Heart right ventricle (tissue), 16 donors: ENCODE results near the gene DISP3. TPM values are rescaled to one million over a fixed set of nuclear protein-coding genes. Genes with fewer than 3 reads are reported as not detected.

Source experiments
- ATAC-seq, 8 donors: fragments of 200-7000 bp; cut with Tn5 transposase; one replicate each; pipeline ENCODE4 v1.9.1; 2020; ENCODE audit warnings: mild to moderate bottlenecking in 8 of 8, moderate library complexity in 8 of 8, moderate number of reproducible peaks in 1 of 8
- DNase-seq, 2 donors: peaks; one replicate each; pipeline ENCODE4 v3.0.0-alpha.2; 2020
- H3K27ac ChIP-seq, 10 donors: fragments of 200-600 bp; sonication (generic) in 2 of 10; one replicate each; pipeline versions ENCODE4 v1.5.0 to v1.8.0; 2020 to 2022; ENCODE audit warnings: mild to moderate bottlenecking in 3 of 10
- H3K27me3 ChIP-seq, 7 donors: fragments of 200-600 bp; one replicate each; pipeline ENCODE4 v1.8.0; 2021 to 2022; ENCODE audit warnings: mild to moderate bottlenecking in 2 of 7
- H3K36me3 ChIP-seq, 9 donors: fragments of 200-600 bp; sonication (generic) in 1 of 9; one replicate each; pipeline versions ENCODE4 v1.5.0 to v1.8.0; 2020 to 2022; ENCODE audit warnings: mild to moderate bottlenecking in 2 of 9
- H3K4me1 ChIP-seq, 9 donors: fragments of 200-600 bp; sonication (generic) in 1 of 9; one replicate each; pipeline versions ENCODE4 v1.5.0 to v1.8.0; 2020 to 2022; ENCODE audit warnings: mild to moderate bottlenecking in 4 of 9
- H3K4me3 ChIP-seq, 10 donors: fragments of 200-600 bp; sonication (generic) in 2 of 10; one replicate each; pipeline versions ENCODE4 v1.5.0 to v1.8.0; 2020 to 2022; ENCODE audit warnings: mild to moderate bottlenecking in 7 of 10, moderate library complexity in 2 of 10
- H3K9me3 ChIP-seq, 11 donors: fragments of 200-600 bp in 10 of 11; sonication (generic) in 2 of 11; one replicate each; pipeline versions ENCODE4 v1.5.0 to v1.8.0; 2013 to 2022; ENCODE audit warnings: mild to moderate bottlenecking in 2 of 11, control low read depth in 1 of 11, moderate library complexity in 1 of 11
- WGBS, 2 donors: extraction: QIAGEN DNeasy Blood & Tissue Kit; methylation state at CpG; one replicate each; pipeline ENCODE4 v1.1.7; 2013; ENCODE audit warnings: inconsistent platforms in 1 of 2; 5-methylcytosine and 5-hydroxymethylcytosine counted together
- intact Hi-C, 10 donors: fragments of 100-400 bp; cut with DNase I; formaldehyde crosslinking; loops; one replicate each; pipeline versions ENCODE4 v1.11.1 to v1.14.2; 2022
- polyA plus RNA-seq, 2 donors: library from polyadenylated mRNA; stranded (reverse); fragments of 200-250 nt; gene quantifications; one replicate each; pipeline ENCODE4 v1.2.3, GENCODE V29; 2013
- total RNA-seq, 10 donors: library from RNA; stranded (reverse); fragmentation: NEBNext Ultra II Directional in 3 of 10; extraction: Animal tissue kit (Norgen Biotek cat#: 25700) in 3 of 10; gene quantifications; one replicate each; pipeline versions ENCODE4 v1.2.1 to v1.2.4, GENCODE V29; 2021 to 2023
- TF ChIP-seq, protein P1 (sequence below), 9 donors: fragments of 200-600 bp; sonication (generic) in 2 of 9; IDR thresholded peaks; one replicate each; pipeline versions ENCODE4 v1.5.0 to v1.8.0; 2021 to 2022; ENCODE audit warnings: antibody characterized with exemption in 9 of 9, mild to moderate bottlenecking in 5 of 9, moderate library complexity in 1 of 9
- donor health status: Arrhythmogenic right ventricular cardiomyopathy.
- donor health status: ischemic (EF 13 %, LVEDD 7.1; RV severe dilation, severe dysfunction).
- donor health status: healthy with polysubstance abuse.
- donor health status: DM: no; HTN: yes; CAD: no.
- donor health status: DM: no; HTN: no; CAD: no.
- donor health status: ischemic (EF 25% LVEDD 6.9; RV normal size, moderate dysfunction).
- donor health status: ischemic (EF 25% LVEDD 5.7; RV mildly dilated, moderate dysfunction).
- donor health status: healthy.
- donor health status: DM: yes; HTN: yes; CAD: no.
- donor health status: Ischemic cardiomyopathy.
- donor health status: ischemic (EF 35%, LVEDD 5.7; RV mildly dilated, moderate dysfunction).
- donor health status: nonischemic (EF 11% LVEDD 7.7; RV severe dilation, severe dysfunction).
- donor health status: DM: yes; HTN: yes; CAD: no.
- donor health status: PGD.
- donor health status: ischemic (EF 29% LVEDD 5.4; RV normal size, mild dysfunction).
- donor health status: nonischemic (EF 23%, LVEDD 6.1; RV moderate dilation, normal function).

DISP3 gene
- total and polyA plus RNA-seq, 12 donors = 0.05 to 0.22 (median 0.13) TPM; not detected in 5

DNA sequence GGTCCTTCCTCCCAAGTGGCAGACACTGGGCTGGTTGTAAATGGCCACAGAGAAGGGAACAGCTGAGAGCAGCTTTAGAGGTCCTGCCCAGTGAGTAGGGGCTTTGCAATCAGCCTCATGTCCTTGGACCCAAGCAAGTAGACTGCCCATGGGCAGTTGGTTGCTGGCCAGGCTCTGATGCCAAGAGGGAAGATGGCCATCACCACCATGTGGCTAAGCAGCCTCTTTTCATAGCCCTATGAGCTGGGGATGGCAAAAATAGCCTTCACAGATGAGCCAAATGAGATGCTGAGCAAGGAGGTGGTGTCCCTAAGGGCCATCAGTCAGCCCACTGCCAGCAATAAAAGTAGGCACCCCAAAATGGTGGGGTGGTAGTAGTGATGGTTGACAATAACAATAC is 3.2 kb downstream of the DISP3 start:
- no peak for DNase-seq
- H3K9me3 ChIP-seq = no peaks in the 10 kb centered on the region
- H3K27ac ChIP-seq = no peak overlapping the region
- peaks cover 0 to 35% (median 16%) of the 10 kb centered on the region in 9 donors for H3K4me1 ChIP-seq
- ATAC-seq = no peak
- TF ChIP-seq, protein P1, sequence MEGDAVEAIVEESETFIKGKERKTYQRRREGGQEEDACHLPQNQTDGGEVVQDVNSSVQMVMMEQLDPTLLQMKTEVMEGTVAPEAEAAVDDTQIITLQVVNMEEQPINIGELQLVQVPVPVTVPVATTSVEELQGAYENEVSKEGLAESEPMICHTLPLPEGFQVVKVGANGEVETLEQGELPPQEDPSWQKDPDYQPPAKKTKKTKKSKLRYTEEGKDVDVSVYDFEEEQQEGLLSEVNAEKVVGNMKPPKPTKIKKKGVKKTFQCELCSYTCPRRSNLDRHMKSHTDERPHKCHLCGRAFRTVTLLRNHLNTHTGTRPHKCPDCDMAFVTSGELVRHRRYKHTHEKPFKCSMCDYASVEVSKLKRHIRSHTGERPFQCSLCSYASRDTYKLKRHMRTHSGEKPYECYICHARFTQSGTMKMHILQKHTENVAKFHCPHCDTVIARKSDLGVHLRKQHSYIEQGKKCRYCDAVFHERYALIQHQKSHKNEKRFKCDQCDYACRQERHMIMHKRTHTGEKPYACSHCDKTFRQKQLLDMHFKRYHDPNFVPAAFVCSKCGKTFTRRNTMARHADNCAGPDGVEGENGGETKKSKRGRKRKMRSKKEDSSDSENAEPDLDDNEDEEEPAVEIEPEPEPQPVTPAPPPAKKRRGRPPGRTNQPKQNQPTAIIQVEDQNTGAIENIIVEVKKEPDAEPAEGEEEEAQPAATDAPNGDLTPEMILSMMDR (IDR thresholded peaks at IDR 0.05) = no peak
- H3K36me3 ChIP-seq = no peaks in the 10 kb centered on the region
- intact Hi-C loops = loop anchor here in 2 of 10 donors (10.0 kb wide), 2 partner anchors 143 to 153 kb away; no protein-coding TSS in a partner anchor
- peaks cover 5 to 73% (median 61%) of the 10 kb centered on the region in 7 donors for H3K27me3 ChIP-seq
- H3K4me3 ChIP-seq = no peak overlapping the region

DNA sequence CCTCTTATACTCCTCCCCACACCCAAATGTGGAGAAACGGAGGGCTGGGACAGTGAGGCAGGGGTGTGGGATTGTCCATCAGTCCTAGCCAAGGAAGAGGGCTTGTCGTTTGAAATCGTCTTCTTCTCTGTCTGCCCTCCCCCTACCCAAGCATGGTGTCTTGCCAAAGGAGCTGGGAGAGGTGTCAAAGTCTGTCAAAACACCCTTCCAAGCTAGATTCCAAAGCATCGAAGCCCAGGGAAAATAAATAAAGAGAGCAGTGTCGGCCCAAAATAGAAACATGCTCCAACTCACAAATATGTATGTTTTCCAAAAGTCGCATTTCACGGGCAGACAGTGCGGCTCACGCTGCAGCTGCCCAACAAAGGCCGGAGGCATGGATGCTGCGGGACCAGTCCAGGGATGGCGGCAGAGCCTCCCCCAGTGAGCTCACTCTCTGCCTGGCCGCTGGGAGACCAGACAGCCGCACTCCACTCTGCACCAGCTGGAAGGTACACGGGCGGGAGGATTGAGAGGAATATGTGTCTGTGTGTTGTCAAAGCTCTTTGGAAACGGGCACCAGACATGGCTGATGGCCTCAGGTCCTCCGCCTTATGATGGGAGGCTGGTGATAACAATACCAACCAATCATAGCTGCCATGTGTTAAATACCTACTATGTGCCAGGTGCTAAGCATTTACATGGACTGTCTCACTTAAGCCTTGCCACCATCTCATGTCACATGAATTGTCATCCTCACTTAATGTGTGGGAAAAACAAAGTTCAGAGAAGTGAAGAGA is 3.9 kb downstream of the DISP3 start:
- no peak overlapping the region for H3K27ac ChIP-seq
- 65 to 66% methylated on average over 18 of the region's 18 CpGs for WGBS, 2 donors
- peaks cover 5 to 73% (median 65%) of the 10 kb centered on the region in 7 donors for H3K27me3 ChIP-seq
- intact Hi-C loops = loop anchor here in 2 of 10 donors (10.0 kb wide), 2 partner anchors 142 to 152 kb away; no protein-coding TSS in a partner anchor
- no peak for DNase-seq
- H3K9me3 ChIP-seq = no peaks in the 10 kb centered on the region
- TF ChIP-seq, protein P1 (IDR thresholded peaks at IDR 0.05) = no peak
- H3K4me1 ChIP-seq = peaks cover 0 to 35% (median 16%) of the 10 kb centered on the region in 9 donors
- ATAC-seq = no peak
- no peaks in the 10 kb centered on the region for H3K36me3 ChIP-seq
- H3K4me3 ChIP-seq = no peak overlapping the region

DNA sequence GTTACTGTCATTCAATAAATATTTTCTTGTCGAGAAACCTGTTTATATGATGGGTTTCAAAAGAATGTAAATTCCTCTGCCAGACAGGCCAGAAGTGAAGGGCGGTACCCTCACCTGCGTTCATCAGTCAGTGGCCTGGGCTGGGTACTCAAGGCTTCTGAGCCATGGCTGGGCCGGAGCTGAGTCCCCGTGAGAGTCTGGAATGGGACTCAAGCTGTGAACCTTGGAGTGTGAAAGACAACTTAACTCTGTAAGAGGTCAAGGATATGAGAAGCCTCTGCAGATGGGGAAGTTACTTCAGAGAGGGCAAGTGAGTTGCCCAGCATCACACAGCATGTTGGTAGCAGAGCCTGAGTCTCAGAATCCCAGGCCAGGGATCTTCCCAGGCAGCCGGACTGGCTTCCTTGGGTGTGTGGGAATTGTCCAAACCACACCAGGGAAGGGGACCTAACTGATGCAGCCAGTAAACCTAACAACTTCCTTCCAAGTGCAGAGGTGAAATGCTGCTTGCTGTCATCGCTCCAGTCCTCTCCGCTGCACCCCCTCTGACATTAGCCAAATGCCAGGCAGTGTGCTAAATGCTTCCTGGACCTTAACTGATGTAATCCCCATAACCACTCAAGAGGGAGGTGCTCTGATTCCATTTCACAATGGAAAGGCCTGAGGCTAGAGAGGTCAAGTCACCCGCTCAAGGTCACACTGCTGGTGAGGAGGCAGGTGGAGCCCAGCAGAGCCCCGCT is 4.8 kb downstream of the DISP3 start:
- intact Hi-C loops = loop anchor here in 2 of 10 donors (10.0 kb wide), 2 partner anchors 141 to 151 kb away; no protein-coding TSS in a partner anchor
- Histone ChIP-seq H3K4me3 (no peak overlapping the region), H3K27ac (peak overlapping the region in 1 of 10 donors; percentile 31), H3K36me3 (no peaks in the 10 kb centered on the region), H3K4me1 (peaks cover 0 to 28% (median 14%) of the 10 kb centered on the region in 9 donors), H3K9me3 (no peaks in the 10 kb centered on the region), H3K27me3 (peaks cover 5 to 71% (median 59%) of the 10 kb centered on the region in 7 donors)
- TF ChIP-seq, protein P1 (IDR thresholded peaks at IDR 0.05) = no peak
- ATAC-seq (peak in 7 of 8 donors; percentile 44 to 86 (median 68)), DNase-seq (no peak)
- WGBS, 2 donors = 54 to 59% methylated on average over 10 of the region's 10 CpGs

DNA sequence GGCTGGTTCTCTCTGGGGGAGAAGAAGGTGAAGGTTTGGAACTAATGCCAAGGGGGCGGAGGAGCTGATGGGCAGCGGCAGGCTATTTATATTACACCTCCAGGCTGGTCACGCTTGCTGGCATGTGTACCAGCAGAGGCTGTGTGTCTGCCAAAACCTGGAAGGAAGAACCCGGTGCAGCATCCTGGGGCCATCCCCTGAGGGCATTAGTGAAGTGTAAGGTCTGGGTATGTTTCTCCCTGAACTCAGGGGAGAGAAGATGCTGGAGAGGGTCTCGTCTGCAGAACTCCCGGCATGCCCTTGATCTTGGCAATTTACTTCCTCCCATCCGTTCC is 5.3 kb downstream of the DISP3 start:
- WGBS, 2 donors = 38 to 54% methylated on average over 7 of the region's 7 CpGs
- H3K4me3 ChIP-seq = no peak overlapping the region
- ATAC-seq (peak in 7 of 8 donors; percentile 60 to 85 (median 72)), DNase-seq (peak; percentile 25 to 46)
- H3K27ac ChIP-seq = peak overlapping the region in 1 of 10 donors; percentile 31
- H3K27me3 ChIP-seq = peaks cover 5 to 71% (median 54%) of the 10 kb centered on the region in 7 donors
- intact Hi-C loops = loop anchor here in 2 of 10 donors (10.0 kb wide), 2 partner anchors 141 to 151 kb away; no protein-coding TSS in a partner anchor
- no peaks in the 10 kb centered on the region for H3K9me3 ChIP-seq
- peaks cover 0 to 23% (median 9%) of the 10 kb centered on the region in 9 donors for H3K4me1 ChIP-seq
- no peaks in the 10 kb centered on the region for H3K36me3 ChIP-seq
- TF ChIP-seq, protein P1 (IDR thresholded peaks at IDR 0.05) = no peak
